HCT116 (cell line): ENCODE measurements around the gene NAT10.

Experiments used
- ATF3 ChIP-seq: IDR thresholded peaks from 2 replicates; pipeline ENCODE4 v1.6.1; 2012
- CEBPB ChIP-seq: IDR thresholded peaks from 2 replicates; pipeline ENCODE4 v1.6.1; 2012; ENCODE audit warnings: low read depth
- CTCF ChIP-seq, 3 experiments: fragments of 200-600 bp in 1 of 3; sonication (generic) in 1 of 3; IDR thresholded peaks in 2 of 3; conservative IDR thresholded peaks in 1 of 3; 2 replicates each; pipeline ENCODE4 v1.5.1; 2012 to 2017; ENCODE audit warnings: low read depth in 2 of 3, low read length in 2 of 3, antibody characterized with exemption in 1 of 3, borderline replicate concordance in 1 of 3, control low read depth in 1 of 3, mild to moderate bottlenecking in 1 of 3, mixed read lengths in 1 of 3, mixed run types in 1 of 3, moderate library complexity in 1 of 3; ENCODE audit not compliant: insufficient read depth in 1 of 3
- ELF1 ChIP-seq: IDR thresholded peaks from 2 replicates; pipeline ENCODE4 v1.6.1; 2012; ENCODE audit warnings: low read depth, borderline replicate concordance
- FOSL1 ChIP-seq: IDR thresholded peaks from 2 replicates; pipeline ENCODE4 v1.6.1; 2012; ENCODE audit warnings: low read depth
- MAX ChIP-seq: IDR thresholded peaks from 2 replicates; pipeline ENCODE4 v1.6.1; 2012
- POLR2A ChIP-seq: IDR thresholded peaks from 2 replicates; pipeline ENCODE4 v1.7.0; 2011; ENCODE audit warnings: borderline replicate concordance; ENCODE audit not compliant: insufficient read depth, insufficient read length; ENCODE audit errors: extremely low read depth
- RAD21 ChIP-seq: IDR thresholded peaks from 2 replicates; pipeline ENCODE4 v1.6.1; 2012; ENCODE audit warnings: low read depth, mild to moderate bottlenecking
- ZFX ChIP-seq: fragments of 450-650 bp; IDR thresholded peaks from 2 replicates; pipeline ENCODE4 v1.6.1; 2017

- TF ChIP-seq POLR2A (no peak), CTCF (IDR thresholded peaks at IDR 0.05 in 2 of 3, conservative IDR thresholded peaks at IDR 0.05 in 1 of 3; ENCODE audit: borderline replicate concordance in 1 of 3, insufficient read depth in 1 of 3, low read depth in 2 of 3, low read length in 2 of 3) (no peak), ELF1 (no peak), RAD21 (no peak), MAX (no peak), CEBPB (no peak), ATF3 (no peak), FOSL1 (no peak), ZFX (no peak)
Observed at GRCh38 chr11:34151166-34151565, 45.7 kb downstream of the NAT10 start.
